AG08395 (cell line): ENCODE measurements around the gene LUZP1.

Experiments used
- DNase-seq: peaks from one replicate; pipeline ENCODE4 v3.0.0; 2012; ENCODE audit warnings: mixed read lengths, low spot score

LUZP1 gene

GRCh38 chr1:23152966-23153684 is 15.5 kb downstream of the LUZP1 start:
- DNase-seq = no peak

- no peak for DNase-seq
Observed at GRCh38 chr1:23150742-23151141, 17.9 kb downstream of the LUZP1 start.

GRCh38 chr1:23150125-23150524 is 18.5 kb downstream of the LUZP1 start:
- DNase-seq = no peak

- no peak for DNase-seq
Observed at GRCh38 chr1:23149114-23149513, 19.5 kb downstream of the LUZP1 start.

GRCh38 chr1:23148084-23148483 is 20.6 kb downstream of the LUZP1 start:
- DNase-seq = no peak

GRCh38 chr1:23140940-23141596 is 27.6 kb downstream of the LUZP1 start:
- no peak for DNase-seq

- DNase-seq = no peak
Observed at GRCh38 chr1:23135268-23135667, 33.4 kb downstream of the LUZP1 start.

GRCh38 chr1:23134055-23134454 is 34.6 kb downstream of the LUZP1 start:
- no peak for DNase-seq

- DNase-seq = no peak
Observed at GRCh38 chr1:23133587-23133986, 35.1 kb downstream of the LUZP1 start.

- no peak for DNase-seq
Observed at GRCh38 chr1:23132033-23132432, 36.6 kb downstream of the LUZP1 start.

- DNase-seq = no peak
Observed at GRCh38 chr1:23129846-23130245, 38.8 kb downstream of the LUZP1 start.

- no peak for DNase-seq
Observed at GRCh38 chr1:23126801-23127200, 41.9 kb downstream of the LUZP1 start.

- DNase-seq = no peak
Observed at GRCh38 chr1:23126200-23126599, 42.5 kb downstream of the LUZP1 start.

- DNase-seq = no peak
Observed at GRCh38 chr1:23125489-23125888, 43.2 kb downstream of the LUZP1 start.

GRCh38 chr1:23124259-23125026 is 44.2 kb downstream of the LUZP1 start:
- no peak for DNase-seq

GRCh38 chr1:23123528-23123927 is 45.1 kb downstream of the LUZP1 start:
- DNase-seq = no peak

GRCh38 chr1:23122796-23123195 is 45.9 kb downstream of the LUZP1 start:
- no peak for DNase-seq

GRCh38 chr1:23122023-23122748 is 46.5 kb downstream of the LUZP1 start:
- peak; percentile 40 for DNase-seq

GRCh38 chr1:23120383-23120782 is 48.3 kb downstream of the LUZP1 start:
- DNase-seq = no peak

- no peak for DNase-seq
Observed at GRCh38 chr1:23118957-23119792, 49.5 kb downstream of the LUZP1 start.

- DNase-seq = no peak
Observed at GRCh38 chr1:23118407-23118806, 50.2 kb downstream of the LUZP1 start.
